GM12801 (cell line): ENCODE measurements around the gene LRRK2.

Experiments used
- CTCF ChIP-seq: IDR thresholded peaks from one replicate; pipeline ENCODE4 v1.5.1; 2011; ENCODE audit warnings: control low read depth; ENCODE audit not compliant: insufficient read length; ENCODE audit errors: extremely low read depth

LRRK2 gene

GRCh38 chr12:40287369-40287975 is 62.7 kb downstream of the LRRK2 start:
- TF ChIP-seq CTCF = no peak

- no peak for TF ChIP-seq CTCF
Measured at GRCh38 chr12:40292788-40293429, 68.1 kb downstream of the LRRK2 start.

GRCh38 chr12:40298341-40298740 is 73.5 kb downstream of the LRRK2 start:
- no peak for TF ChIP-seq CTCF

GRCh38 chr12:40300490-40300889 is 75.7 kb downstream of the LRRK2 start:
- TF ChIP-seq CTCF = no peak

- no peak for TF ChIP-seq CTCF
Measured at GRCh38 chr12:40309001-40309400, 84.2 kb downstream of the LRRK2 start.

GRCh38 chr12:40310211-40310610 is 85.4 kb downstream of the LRRK2 start:
- TF ChIP-seq CTCF = no peak

GRCh38 chr12:40312196-40312595 is 87.4 kb downstream of the LRRK2 start:
- TF ChIP-seq CTCF = no peak
